WTC11 (cell line): ENCODE measurements around the gene CLEC4A. TPM values are rescaled to one million over a fixed set of nuclear protein-coding genes. Genes with fewer than 3 reads are reported as not detected.

Experiments
- ATAC-seq: fragments of 200-7000 bp; cut with Tn5 transposase; 2 replicates; pipeline ENCODE4 v1.10.0; 2021; ENCODE audit warnings: mild to moderate bottlenecking, moderate library complexity
- CTCF ChIA-PET: fragments of 300-600 bp; sonication (Branson Sonifier 250); formaldehyde crosslinking; loops from one replicate; lab custom pipeline; 2021; ENCODE audit warnings: antibody characterized with exemption; lab: Charles Lee
- POLR2A ChIA-PET: fragments of 350-600 bp; sonication (Branson Sonifier 250); formaldehyde crosslinking; loops from one replicate; lab custom pipeline; 2021; ENCODE audit warnings: antibody characterized with exemption; lab: Charles Lee
- DNase-seq: peaks from one replicate; pipeline ENCODE4 v3.0.0; 2021; ENCODE audit warnings: low spot score
- H3K27ac Mint-ChIP-seq: 2 replicates; pipeline ENCODE4 v1.8.0; 2021; ENCODE audit warnings: mixed read lengths
- H3K27me3 Mint-ChIP-seq: 2 replicates; pipeline ENCODE4 v1.8.0; 2021; ENCODE audit warnings: low read depth, mild to moderate bottlenecking, moderate library complexity, mixed read lengths
- H3K36me3 Mint-ChIP-seq: 2 replicates; pipeline ENCODE4 v1.8.0; 2021; ENCODE audit warnings: mixed read lengths
- H3K4me1 Mint-ChIP-seq: 2 replicates; pipeline ENCODE4 v1.8.0; 2022; ENCODE audit warnings: mixed read lengths
- H3K4me3 Mint-ChIP-seq: 2 replicates; pipeline ENCODE4 v1.8.0; 2021; ENCODE audit warnings: mild to moderate bottlenecking, moderate library complexity, mixed read lengths
- H3K9me3 Mint-ChIP-seq: 2 replicates; pipeline ENCODE4 v1.8.0; 2021; ENCODE audit warnings: mixed read lengths
- ATF1 ChIP-seq: sonication (generic); formaldehyde crosslinking; IDR thresholded peaks from 2 replicates; pipeline ENCODE4 v1.8.1; 2023; ENCODE audit warnings: mild to moderate bottlenecking, moderate library complexity, missing genetic modification reagents
- CBFB ChIP-seq: sonication (generic); formaldehyde crosslinking; IDR thresholded peaks from 2 replicates; pipeline ENCODE4 v1.8.1; 2022; ENCODE audit warnings: mild to moderate bottlenecking, low read depth, missing genetic modification reagents
- ERG ChIP-seq: fragments of 250-450 bp; sonication (Bioruptor Pico); IDR thresholded peaks from 2 replicates; pipeline ENCODE4 v1.8.0; 2021; ENCODE audit warnings: mild to moderate bottlenecking
- FOXJ3 ChIP-seq: sonication (generic); formaldehyde crosslinking; IDR thresholded peaks from 2 replicates; pipeline ENCODE4 v1.9.0; 2021; ENCODE audit warnings: missing genetic modification reagents, mild to moderate bottlenecking, borderline replicate concordance
- JAZF1 ChIP-seq: fragments of 250-450 bp; sonication (Bioruptor Pico); IDR thresholded peaks from 2 replicates; pipeline ENCODE4 v1.9.0; 2021; ENCODE audit warnings: moderate library complexity, mild to moderate bottlenecking, inconsistent platforms
- KAT7 ChIP-seq: sonication (generic); formaldehyde crosslinking; IDR thresholded peaks from 2 replicates; pipeline ENCODE4 v1.8.1; 2023; ENCODE audit warnings: missing genetic modification reagents, mild to moderate bottlenecking, borderline replicate concordance
- NFE2L1 ChIP-seq: sonication (generic); formaldehyde crosslinking; IDR thresholded peaks from 2 replicates; pipeline ENCODE4 v1.8.1; 2023; ENCODE audit warnings: missing genetic modification reagents
- OVOL2 ChIP-seq: fragments of 250-450 bp; sonication (Bioruptor Pico); IDR thresholded peaks from 2 replicates; pipeline ENCODE4 v1.9.0; 2021; ENCODE audit warnings: mild to moderate bottlenecking, borderline replicate concordance
- PRRX2 ChIP-seq: fragments of 250-450 bp; sonication (Bioruptor Pico); IDR thresholded peaks from 2 replicates; pipeline ENCODE4 v1.8.0; 2021; ENCODE audit warnings: mild to moderate bottlenecking
- RELA ChIP-seq: sonication (generic); formaldehyde crosslinking; IDR thresholded peaks from 2 replicates; pipeline ENCODE4 v1.8.1; 2022; ENCODE audit warnings: missing genetic modification reagents, mild to moderate bottlenecking, borderline replicate concordance
- STAT6 ChIP-seq: sonication (generic); formaldehyde crosslinking; conservative IDR thresholded peaks from 2 replicates; pipeline ENCODE4 v1.8.1; 2023; ENCODE audit warnings: mild to moderate bottlenecking, low read depth, missing genetic modification reagents, moderate library complexity
- ZBTB21 ChIP-seq: sonication (generic); formaldehyde crosslinking; IDR thresholded peaks from 2 replicates; pipeline ENCODE4 v1.8.1; 2023; ENCODE audit warnings: mild to moderate bottlenecking, missing genetic modification reagents, borderline replicate concordance
- ZNF317 ChIP-seq: sonication (generic); formaldehyde crosslinking; IDR thresholded peaks from 2 replicates; pipeline ENCODE4 v1.8.1; 2023; ENCODE audit warnings: low read depth, mild to moderate bottlenecking, moderate library complexity, missing genetic modification reagents, borderline replicate concordance
- ZNF396 ChIP-seq: fragments of 250-450 bp; sonication (Bioruptor Pico); IDR thresholded peaks from 2 replicates; pipeline ENCODE4 v1.8.0; 2021; ENCODE audit warnings: mild to moderate bottlenecking, moderate library complexity, borderline replicate concordance
- ZNF423 ChIP-seq: fragments of 250-450 bp; sonication (Bioruptor Pico); IDR thresholded peaks from 2 replicates; pipeline ENCODE4 v2.1.2; 2022; ENCODE audit warnings: mild to moderate bottlenecking, moderate library complexity
- total RNA-seq: library from RNA; stranded (reverse); gene quantifications from 3 replicates; pipeline ENCODE4 v1.2.3, GENCODE V29; 2021
- TF ChIP-seq, protein P1 (sequence below): sonication (generic); formaldehyde crosslinking; IDR thresholded peaks from 2 replicates; pipeline ENCODE4 v1.8.1; 2022; ENCODE audit warnings: mild to moderate bottlenecking, missing genetic modification reagents, moderate library complexity, borderline replicate concordance
- TF ChIP-seq, protein P2 (sequence below): sonication (generic); formaldehyde crosslinking; IDR thresholded peaks from 2 replicates; pipeline ENCODE4 v1.8.1; 2023; ENCODE audit warnings: mild to moderate bottlenecking, moderate library complexity, missing genetic modification reagents

The CLEC4A gene
- total RNA-seq, 1 experiment from 2014 or later, result 0.44 TPM

- H3K27me3 Mint-ChIP-seq, result no peaks in the 10 kb centered on the region
- CTCF ChIA-PET, result no interaction called here
- POLR2A ChIA-PET, result no interaction called here
Observed at GRCh38 chr12:8093291-8093690, 30.1 kb upstream of the CLEC4A start.

DNA sequence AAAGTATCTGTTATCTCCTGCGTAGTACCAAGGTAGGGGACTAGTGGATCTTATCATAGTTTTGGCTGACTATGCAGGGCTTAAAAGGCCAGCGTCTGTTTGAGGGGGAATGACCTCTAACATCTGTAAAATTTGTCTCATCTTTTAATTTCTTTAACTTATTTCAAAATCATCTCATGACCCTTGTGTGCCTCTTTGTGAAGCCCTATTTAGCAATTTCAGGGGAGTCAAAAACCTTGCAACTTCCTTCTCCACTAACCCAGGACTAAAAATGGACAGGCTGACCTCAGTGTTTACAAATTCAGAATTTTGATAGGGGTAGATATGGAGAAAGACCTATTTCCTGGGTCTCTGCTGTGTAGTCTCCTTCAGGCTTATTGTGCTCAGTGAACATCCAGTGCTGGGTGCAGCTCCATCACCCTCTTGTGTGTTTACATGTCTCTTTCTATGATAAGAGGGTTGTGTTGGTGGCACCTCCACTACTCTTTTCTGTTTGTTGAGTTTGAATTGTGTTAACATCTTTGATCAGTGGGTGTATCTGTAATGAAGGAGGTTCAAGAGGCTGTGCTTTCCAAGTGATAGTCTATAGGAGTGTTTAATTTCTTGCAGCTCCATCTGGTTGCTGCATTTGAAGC is 27.0 kb upstream of the CLEC4A start:
- Mint-ChIP-seq H3K36me3 (peaks cover 54% of the 10 kb centered on the region), H3K9me3 (peaks cover 4% of the 10 kb centered on the region; the same call in 1 of the 2 replicates), H3K4me3 (no peak overlapping the region), H3K27me3 (no peaks in the 10 kb centered on the region), H3K4me1 (no peaks in the 10 kb centered on the region), H3K27ac (no peak overlapping the region)
- DNase-seq (no peak), ATAC-seq (no peak)
- CTCF ChIA-PET, result no interaction called here
- POLR2A ChIA-PET, result no interaction called here
- no peak for TF ChIP-seq OVOL2 (CRISPR knock-in tag)
- no peak for TF ChIP-seq NFE2L1
- no peak for TF ChIP-seq CBFB (CRISPR knock-in tag)
- no peak for TF ChIP-seq ATF1 (CRISPR knock-in tag)
- no peak for TF ChIP-seq ZNF423 (CRISPR knock-in tag)
- TF ChIP-seq, protein P1, sequence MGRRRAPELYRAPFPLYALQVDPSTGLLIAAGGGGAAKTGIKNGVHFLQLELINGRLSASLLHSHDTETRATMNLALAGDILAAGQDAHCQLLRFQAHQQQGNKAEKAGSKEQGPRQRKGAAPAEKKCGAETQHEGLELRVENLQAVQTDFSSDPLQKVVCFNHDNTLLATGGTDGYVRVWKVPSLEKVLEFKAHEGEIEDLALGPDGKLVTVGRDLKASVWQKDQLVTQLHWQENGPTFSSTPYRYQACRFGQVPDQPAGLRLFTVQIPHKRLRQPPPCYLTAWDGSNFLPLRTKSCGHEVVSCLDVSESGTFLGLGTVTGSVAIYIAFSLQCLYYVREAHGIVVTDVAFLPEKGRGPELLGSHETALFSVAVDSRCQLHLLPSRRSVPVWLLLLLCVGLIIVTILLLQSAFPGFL, result no peak
- no peak for TF ChIP-seq KAT7 (CRISPR knock-in tag)
- no peak for TF ChIP-seq ERG (CRISPR knock-in tag)
- no peak for TF ChIP-seq PRRX2
- no peak for TF ChIP-seq FOXJ3
- no peak for TF ChIP-seq STAT6 (CRISPR knock-in tag)
- no peak for TF ChIP-seq ZNF396 (CRISPR knock-in tag)
- TF ChIP-seq RELA, result no peak
- no peak for TF ChIP-seq JAZF1 (CRISPR knock-in tag)
- TF ChIP-seq ZBTB21, result no peak
- TF ChIP-seq, protein P2, sequence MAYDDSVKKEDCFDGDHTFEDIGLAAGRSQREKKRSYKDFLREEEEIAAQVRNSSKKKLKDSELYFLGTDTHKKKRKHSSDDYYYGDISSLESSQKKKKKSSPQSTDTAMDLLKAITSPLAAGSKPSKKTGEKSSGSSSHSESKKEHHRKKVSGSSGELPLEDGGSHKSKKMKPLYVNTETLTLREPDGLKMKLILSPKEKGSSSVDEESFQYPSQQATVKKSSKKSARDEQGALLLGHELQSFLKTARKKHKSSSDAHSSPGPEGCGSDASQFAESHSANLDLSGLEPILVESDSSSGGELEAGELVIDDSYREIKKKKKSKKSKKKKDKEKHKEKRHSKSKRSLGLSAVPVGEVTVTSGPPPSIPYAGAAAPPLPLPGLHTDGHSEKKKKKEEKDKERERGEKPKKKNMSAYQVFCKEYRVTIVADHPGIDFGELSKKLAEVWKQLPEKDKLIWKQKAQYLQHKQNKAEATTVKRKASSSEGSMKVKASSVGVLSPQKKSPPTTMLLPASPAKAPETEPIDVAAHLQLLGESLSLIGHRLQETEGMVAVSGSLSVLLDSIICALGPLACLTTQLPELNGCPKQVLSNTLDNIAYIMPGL (CRISPR knock-in tag), result no peak
- no peak for TF ChIP-seq ZNF317

More at GRCh38 chr12:8093291-8093690, 30.1 kb upstream of the CLEC4A start:
- Mint-ChIP-seq H3K4me3 (no peak overlapping the region), H3K36me3 (peaks cover 64% of the 10 kb centered on the region), H3K27ac (no peak overlapping the region), H3K4me1 (no peaks in the 10 kb centered on the region), H3K9me3 (no peaks in the 10 kb centered on the region)
- ATAC-seq (no peak), DNase-seq (no peak)
- TF ChIP-seq STAT6 (CRISPR knock-in tag) (no peak), ZBTB21 (no peak)
